HT1080 (cell line): ENCODE results near the gene NRM. TPM values are rescaled to one million over a fixed set of nuclear protein-coding genes. Genes with fewer than 3 reads are reported as not detected.
A peak's percentile ranks its signal among the peaks of the same experiment; 100 is the strongest.

Source experiments
- DNase-seq: peaks from one replicate; pipeline ENCODE4 v3.0.0-alpha.2; 2015; ENCODE audit warnings: low read depth
- total RNA-seq: library from RNA; depleted of rRNA; stranded (reverse); fragments of >200 nt; shearing (Covaris generic); gene quantifications from 2 replicates; pipeline ENCODE4 v1.2.3, GENCODE V29; 2014

NRM gene
- total RNA-seq, 1 experiment from 2014 or later = 18.5 TPM

DNA sequence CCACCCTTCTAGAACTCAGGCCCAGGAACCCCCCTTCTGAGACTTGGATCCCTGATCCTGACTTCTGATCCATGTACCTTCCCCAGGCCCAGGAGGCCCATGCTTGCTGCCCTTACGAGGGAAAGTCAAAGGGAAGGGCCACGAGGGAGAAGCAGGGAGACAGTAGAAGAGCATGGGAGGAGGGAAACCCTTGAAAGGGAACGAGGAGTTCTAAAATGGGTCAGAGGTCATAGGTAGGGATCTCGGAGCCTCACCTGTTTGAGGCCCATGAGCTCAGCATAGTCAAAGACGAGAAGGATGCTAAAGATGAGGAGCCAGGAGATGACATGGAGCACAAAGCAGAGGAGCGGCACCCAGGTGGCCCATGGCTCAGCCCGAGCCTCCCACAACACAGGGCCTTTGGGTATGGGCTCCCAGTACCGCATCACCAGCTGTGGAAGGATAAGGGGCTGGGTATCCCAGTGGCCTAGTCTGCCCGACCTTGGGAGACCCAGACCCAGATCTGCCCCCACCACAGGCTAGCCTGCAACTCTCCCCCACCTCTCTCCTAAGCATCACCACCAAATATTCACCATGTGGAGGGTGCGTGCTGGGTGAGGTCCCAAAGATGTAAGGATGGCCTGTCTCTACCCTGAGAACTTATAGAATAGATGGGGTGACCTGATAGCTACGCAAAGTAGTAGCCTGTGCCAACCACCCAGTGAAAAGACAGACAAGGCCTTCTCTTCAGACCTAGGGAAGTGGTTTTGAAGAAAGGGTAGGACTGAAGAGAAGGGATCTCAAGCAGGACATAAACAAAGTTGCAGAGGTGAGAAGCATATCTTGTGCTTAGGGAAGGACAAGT lies 1.5 kb downstream of the NRM start:
- DNase-seq = no peak

GRCh38 chr6:30688569-30688968 lies 2.2 kb downstream of the NRM start:
- DNase-seq = no peak

DNA sequence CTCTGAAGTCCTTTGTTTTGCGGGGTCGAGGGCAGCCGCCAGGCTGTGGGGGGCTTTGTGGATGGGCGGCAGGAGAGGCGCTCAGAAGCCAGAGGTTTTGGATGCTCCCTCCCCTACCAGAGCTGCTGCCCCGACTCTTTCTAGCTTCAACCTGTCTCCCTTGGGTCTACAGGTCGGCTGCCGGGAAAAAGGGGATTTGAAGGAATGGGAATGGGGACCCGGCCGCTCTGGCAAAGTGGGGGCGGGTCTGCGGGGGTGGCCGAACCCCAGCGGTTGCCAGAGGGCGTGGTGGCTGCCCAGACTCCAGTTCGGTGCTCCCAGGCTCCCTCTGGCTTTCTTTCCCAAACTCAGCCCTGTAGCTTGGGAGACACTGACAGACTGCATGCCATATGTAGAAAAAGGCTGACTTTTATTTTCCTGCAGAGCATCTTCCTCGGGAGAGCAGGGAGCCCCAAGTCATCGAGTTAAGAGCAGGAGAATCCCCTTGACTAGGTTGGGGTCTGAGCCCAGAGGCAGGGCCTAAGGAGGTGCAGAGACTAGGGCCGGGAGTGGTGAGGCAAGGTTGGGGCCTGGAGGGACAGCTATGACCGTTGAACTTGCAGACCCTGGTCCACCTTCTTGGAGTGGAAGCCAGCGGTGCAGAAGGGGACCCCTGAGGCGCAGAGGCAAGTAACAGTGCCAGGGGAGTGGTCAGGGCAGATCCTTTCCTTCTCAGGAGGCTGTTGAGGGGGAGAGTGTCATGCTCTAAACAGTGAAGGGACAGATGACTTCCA lies 2.9 kb downstream of the NRM start:
- no peak for DNase-seq

DNA sequence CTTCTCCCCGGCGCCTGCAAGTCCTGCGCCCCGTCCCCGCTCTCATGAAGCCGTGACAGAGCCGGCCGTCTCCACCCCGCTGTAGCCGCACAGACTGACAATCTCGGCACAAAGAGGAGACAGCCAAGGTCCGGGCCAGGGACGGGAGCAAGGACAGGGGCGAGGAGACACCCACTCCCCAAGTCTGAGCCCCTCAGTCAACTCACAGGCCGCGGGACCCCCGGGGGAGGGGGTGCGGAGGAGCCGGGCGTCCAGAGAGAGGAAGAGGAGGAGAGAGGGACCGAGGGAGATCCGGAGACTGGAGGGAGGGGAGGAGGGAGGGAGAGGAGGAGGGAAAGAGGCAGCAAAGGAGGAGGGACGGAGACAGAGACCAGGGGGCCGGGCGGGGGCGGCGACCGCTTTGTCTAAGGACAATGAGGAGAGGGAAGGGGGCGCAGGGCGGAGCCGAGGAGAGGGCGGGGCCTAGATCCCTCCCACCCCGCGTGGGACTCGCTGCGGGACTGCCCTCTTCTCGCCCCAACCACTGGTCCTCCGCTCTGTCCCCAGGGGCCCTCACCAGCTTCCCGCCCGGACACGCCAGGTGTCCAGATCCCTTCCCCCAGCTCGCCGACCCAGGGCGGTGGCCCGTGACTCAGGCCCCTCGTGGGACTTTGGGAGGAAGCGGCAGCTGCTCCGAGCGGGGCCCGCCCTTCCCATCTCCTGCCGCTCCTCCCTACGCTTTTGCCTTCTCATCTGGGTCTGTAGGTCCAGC lies 3.7 kb downstream of the NRM start:
- DNase-seq = peak; percentile 99

- peak; percentile 64 for DNase-seq
These were observed 4.5 kb downstream of the NRM start, which contains the start of gene PPP1R18 for GRCh38 chr6:30686009-30686907. TSS of gene PPP1R18 (minus strand) at chr6:30686645. CDS start at chr6:30686018, 627 bp downstream.

DNA sequence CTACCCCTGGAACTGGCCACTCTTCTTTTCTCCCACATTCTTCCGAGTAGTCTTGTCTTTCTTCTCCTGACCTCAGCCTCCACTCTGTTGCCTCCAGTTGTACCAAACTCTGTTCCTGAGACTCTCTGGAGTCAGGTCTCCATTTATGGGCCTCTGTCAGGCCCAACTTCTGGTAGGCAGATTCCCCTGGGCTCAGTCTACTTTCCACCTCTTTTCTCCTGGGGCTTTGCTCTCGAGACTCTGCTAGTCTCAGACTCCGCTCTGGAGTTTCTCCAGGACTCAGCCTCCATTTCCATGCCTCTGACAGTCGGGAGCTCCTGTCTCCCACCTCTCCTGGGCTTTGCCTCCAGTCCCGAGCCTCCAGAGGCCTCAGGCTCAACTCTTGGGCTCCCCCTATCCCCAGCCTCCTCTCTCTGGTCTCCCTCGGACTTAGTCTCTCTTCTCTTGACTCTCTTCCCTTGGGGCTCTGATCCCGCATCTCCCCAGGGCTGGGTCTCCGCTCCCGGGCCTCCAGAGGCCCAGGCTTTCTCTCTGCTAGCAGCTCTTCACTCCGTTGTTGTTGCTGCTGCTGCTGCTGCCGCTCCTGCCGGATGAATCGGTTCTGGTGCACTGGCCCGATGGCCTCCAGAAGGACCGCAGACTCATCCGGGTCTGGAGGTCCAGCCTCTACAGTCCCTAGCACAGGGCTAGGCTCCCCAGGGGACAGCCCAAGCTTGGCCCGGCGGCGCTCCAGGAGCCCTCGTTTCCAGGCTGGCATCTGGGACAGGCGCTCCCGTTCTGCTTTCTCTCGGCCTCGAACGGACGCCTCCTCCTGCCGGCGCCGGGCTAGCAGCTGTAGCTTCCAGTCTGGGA lies 5.4 kb downstream of the NRM start:
- peak; percentile 42 for DNase-seq

DNA sequence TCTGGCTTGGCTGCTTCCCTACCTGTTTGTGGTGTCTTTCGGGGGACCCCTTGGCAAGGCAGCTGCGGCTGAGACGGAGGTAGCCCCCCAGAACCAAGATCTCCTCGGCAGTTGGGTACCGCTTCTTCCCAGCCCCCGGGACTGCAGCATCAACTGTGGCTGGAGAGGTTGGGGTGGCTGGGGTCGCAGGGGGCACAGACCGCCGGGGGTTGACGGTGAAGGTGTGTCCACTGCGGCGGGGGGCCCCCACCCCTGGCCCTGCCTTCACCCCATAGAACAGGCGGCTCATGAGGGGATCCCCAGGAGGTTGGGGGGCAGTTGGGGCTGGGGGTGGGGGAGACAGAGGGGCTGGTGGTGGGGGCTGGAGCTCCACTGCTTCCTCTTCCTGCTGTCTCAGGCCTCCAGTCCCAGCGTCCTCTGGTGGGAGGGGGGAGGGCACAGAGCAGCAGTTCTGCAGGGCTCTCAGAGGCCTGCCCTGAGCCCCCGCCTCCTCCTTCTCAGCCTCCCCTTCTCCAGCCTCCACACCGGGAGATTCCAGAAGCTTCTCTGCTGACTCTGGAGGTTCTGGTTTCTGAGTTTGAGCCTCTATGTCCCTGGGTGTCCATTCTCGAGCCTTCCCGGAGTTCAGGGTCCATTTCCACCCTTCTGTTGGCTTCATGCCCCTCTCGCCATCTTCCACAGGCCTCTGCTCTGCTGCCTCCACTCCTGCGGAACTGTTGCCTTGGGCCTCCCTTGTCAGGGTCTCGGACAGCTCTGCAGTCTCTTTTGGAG lies 6.2 kb downstream of the NRM start:
- peak; percentile 44 for DNase-seq

GRCh38 chr6:30683980-30684338 lies 6.8 kb downstream of the NRM start:
- no peak for DNase-seq

- no peak for DNase-seq
These were observed 7.4 kb downstream of the NRM start for GRCh38 chr6:30683183-30683979.

DNA sequence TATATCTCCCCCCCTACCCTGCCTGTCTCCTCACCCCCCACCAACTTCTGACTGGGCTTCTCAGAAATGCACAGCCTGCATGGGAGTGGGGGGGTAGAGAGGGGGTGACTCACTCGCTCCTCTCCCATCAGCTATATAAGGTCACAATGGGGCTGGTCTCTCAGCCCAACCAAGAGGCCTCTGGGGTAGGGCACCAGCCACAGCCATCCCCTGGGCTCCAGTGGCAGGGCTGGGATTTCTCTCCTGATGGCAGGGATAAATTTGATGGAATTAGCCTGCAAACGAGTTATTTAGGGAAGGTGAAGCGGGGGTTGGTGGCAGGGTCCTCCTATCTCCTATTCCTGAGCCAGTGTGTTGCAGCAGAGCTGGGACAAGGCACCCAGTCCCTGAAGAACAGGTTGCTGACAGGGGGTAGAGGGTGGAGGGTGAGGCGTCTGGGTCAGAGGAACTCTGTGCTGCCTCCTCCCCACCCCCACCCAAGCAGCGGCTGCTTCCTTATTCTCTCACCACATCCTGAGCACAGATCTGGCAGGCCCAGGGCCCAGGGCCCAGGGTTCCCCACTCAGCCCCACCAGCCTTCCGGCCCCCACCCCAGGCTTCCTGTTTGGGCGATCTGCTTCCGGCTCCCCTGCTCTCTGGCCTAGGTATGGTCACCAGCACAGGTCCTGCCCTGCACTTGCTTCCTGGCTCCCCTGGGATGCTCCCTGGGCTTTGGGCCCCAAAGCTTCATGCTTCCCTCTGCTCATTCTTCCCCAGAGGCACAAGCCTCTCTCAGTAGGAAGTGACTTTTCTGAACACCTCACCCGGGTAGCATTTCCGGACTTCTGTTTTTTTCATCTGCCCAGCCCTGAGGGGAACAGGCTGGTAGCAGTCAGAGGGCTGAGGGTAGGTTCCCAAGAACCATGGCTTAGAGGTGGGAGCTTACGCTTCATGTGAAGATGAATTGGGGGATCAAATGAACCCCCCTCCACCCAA lies 8.4 kb downstream of the NRM start:
- peak; percentile 96 for DNase-seq

- DNase-seq = no peak
These were observed 9.0 kb downstream of the NRM start for GRCh38 chr6:30681766-30682142.

DNA sequence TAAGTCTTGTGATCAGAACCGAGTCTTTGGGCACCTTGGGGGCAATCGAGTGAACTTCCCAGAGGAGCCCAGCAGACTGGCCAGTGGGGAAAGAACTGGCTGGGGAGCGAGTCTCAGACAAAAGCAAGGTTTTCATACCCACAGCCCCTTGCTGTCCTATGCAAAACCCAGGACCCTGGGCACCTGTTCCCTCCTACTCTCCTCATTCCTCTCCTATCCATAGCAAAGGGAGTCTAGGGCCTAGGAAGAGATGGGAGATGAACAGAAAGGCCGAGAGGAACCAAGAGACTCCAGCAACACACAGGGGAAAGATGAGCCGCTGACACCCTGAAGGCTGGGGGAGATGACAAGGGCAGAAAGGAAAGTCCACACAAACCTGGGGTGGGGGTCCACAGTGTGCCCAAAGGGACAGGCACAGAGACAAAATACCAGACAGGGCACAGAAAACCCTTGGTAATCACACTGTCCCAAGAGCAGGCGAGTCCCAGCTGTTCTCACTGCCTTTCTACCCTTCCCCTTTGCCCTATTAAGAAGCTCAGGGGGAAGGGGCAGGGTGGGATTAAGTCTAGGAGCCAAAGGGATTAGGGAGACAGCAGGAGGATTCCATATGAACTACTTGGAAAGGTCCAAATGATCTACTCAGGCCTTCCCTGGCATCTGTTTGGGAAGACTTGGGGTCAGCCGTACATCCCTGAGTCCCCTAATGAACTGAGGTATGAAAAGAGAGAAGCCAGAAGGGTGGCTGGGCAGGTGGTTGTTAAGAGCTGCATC lies 10.8 kb downstream of the NRM start:
- no peak for DNase-seq

DNA sequence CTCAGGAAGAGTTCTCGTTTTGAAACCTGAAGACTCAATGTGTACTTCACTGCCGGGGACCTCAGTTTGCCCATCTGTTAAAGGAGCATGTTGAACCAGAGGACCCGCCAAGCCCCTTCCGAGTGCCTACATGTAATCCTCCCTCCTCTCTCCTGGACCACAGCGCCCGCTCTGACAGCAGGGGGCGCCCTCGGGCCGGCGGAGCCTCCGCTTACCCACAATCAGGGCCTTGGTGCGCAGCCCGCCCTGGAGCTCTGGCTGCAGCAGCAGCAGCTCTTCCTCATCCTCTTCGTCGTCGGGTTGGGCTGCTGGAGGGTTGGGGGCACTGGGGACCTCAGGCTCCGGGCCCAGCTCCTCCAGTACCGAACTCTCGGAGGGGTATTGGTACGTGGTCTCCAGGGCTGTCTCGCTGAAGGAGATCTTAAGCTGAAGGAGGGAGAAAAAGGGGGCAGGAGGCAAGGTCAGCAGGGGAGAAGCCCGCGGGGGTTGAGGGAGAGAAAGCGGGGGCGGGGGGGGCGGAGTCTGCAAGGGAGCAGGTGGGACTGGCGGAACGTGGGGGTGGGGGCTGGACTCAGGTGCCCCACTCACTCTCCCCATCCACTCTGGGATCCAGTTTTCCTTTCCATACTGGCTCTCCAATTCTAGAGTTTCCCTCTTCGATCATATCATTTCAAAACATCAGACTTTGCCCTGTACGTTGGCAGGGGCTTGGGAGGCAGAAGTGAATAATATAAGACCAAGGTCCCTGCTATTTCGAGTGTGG lies 11.6 kb downstream of the NRM start:
- peak; percentile 81 for DNase-seq

DNA sequence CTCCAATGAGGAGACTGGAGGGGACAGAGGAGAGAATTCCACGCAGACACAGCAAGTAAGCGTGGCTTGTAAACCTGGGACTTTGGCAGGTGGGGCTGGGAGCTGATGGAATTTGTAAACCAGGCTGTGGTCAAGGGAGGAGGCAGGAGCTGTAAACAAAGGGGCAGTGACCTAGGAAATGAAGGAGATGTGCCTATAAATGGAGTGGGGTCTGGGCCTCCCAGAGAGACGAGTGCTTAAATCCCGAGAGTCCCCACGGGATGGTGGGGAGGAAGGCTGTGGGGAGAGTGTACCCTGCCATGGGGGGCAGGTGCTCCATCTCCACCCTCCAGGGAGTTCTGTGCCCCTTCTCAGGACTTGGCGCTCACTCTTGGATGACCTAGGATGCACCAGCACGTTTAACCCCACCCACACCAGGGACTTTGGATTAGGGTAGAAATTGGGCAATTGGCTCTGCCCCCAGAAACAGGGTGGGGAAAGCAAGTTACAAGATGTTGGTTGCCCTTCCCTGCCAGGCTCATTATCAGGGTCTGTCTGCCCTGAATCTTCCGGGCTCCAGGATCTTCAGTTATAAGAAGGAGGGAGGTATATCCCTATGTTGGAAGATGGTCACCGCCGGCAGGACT lies 14.0 kb downstream of the NRM start:
- DNase-seq = no peak
